RWPE2 (cell line): ENCODE data around the gene GIMAP5.

Experiments used
- ATAC-seq: fragments of 200-7000 bp; cut with Tn5 transposase; 3 replicates; pipeline ENCODE4 v1.9.1; 2021; ENCODE audit warnings: low read depth
- DNase-seq: peaks from one replicate; pipeline ENCODE4 v3.0.0-alpha.2; 2020; ENCODE audit warnings: low spot score
- H3K27ac ChIP-seq: fragments of 450-650 bp; 2 replicates; pipeline ENCODE4 v1.5.1; 2017; ENCODE audit warnings: mild to moderate bottlenecking; ENCODE audit not compliant: poor library complexity, severe bottlenecking
- H3K27me3 ChIP-seq: fragments of 250-450 bp; sonication (Bioruptor Pico); 2 replicates; pipeline ENCODE4 v1.5.1; 2021; ENCODE audit warnings: mild to moderate bottlenecking, moderate library complexity; ENCODE audit not compliant: insufficient read depth, poor library complexity, severe bottlenecking
- H3K36me3 ChIP-seq: fragments of 250-450 bp; sonication (Bioruptor Pico); 2 replicates; pipeline ENCODE4 v1.5.1; 2020; ENCODE audit warnings: low read depth, mild to moderate bottlenecking, moderate library complexity
- H3K4me1 ChIP-seq: fragments of 250-450 bp; sonication (Bioruptor Pico); 2 replicates; pipeline ENCODE4 v1.5.1; 2021; ENCODE audit warnings: mild to moderate bottlenecking, moderate library complexity; ENCODE audit not compliant: insufficient read depth, poor library complexity, severe bottlenecking
- H3K4me3 ChIP-seq: fragments of 250-450 bp; sonication (Bioruptor Pico); 2 replicates; pipeline ENCODE4 v1.5.1; 2021; ENCODE audit warnings: mild to moderate bottlenecking, moderate library complexity; ENCODE audit not compliant: severe bottlenecking
- H3K9me3 ChIP-seq: fragments of 250-450 bp; sonication (Bioruptor Pico); 2 replicates; pipeline ENCODE4 v1.5.1; 2021; ENCODE audit warnings: mild to moderate bottlenecking, moderate library complexity; ENCODE audit not compliant: severe bottlenecking
- CTCF ChIP-seq: fragments of 450-650 bp; IDR thresholded peaks from one replicate; pipeline ENCODE4 v1.5.1; 2017; ENCODE audit warnings: mild to moderate bottlenecking, moderate library complexity; ENCODE audit not compliant: poor library complexity, severe bottlenecking

Gene GIMAP5

GRCh38 chr7:150719960-150720891 lies 17.0 kb upstream of the GIMAP5 start:
- ATAC-seq = no peak
- Histone ChIP-seq H3K36me3 (no peaks in the 10 kb centered on the region), H3K9me3 (no peaks in the 10 kb centered on the region), H3K27me3 (no peaks in the 10 kb centered on the region), H3K4me1 (no peaks in the 10 kb centered on the region), H3K27ac (no peak overlapping the region), H3K4me3 (no peak overlapping the region)
- DNase-seq = no peak
- no peak for TF ChIP-seq CTCF

- ATAC-seq (no peak), DNase-seq (no peak)
- Histone ChIP-seq H3K27ac (no peak overlapping the region), H3K4me1 (no peaks in the 10 kb centered on the region), H3K9me3 (no peaks in the 10 kb centered on the region), H3K4me3 (no peak overlapping the region), H3K27me3 (no peaks in the 10 kb centered on the region), H3K36me3 (no peaks in the 10 kb centered on the region)
- TF ChIP-seq CTCF = no peak
Measured at GRCh38 chr7:150721970-150722373, 15.2 kb upstream of the GIMAP5 start.

DNA sequence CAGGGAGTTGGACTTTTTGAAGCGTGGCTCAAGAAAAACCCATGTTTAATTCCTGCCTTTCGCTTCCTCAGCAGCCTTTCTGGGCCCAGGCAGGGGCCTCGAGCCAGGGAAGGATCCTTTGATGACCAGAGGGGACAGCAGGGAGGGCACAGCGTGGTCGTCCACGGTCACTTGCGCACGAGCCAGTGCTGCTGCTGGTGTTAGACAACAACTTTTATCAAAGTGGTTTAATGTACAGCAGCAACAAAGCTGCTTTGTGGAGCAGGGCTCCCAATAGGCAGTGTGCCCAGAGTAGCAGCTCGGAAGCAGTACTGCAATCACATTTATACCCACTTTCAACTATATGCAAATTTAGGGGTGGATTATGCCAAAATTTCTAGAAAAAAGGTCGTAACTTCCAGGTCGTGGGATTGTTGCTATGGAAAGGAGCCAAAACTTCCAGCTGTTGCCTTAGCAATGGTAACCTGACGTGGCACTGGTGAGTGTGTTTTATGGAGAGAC lies 14.7 kb upstream of the GIMAP5 start:
- DNase-seq = no peak
- TF ChIP-seq CTCF = no peak
- ATAC-seq = no peak
- no peak overlapping the region for H3K27ac ChIP-seq
- H3K9me3 ChIP-seq = no peaks in the 10 kb centered on the region
- no peaks in the 10 kb centered on the region for H3K36me3 ChIP-seq
- H3K27me3 ChIP-seq = no peaks in the 10 kb centered on the region
- H3K4me3 ChIP-seq = no peak overlapping the region
- no peaks in the 10 kb centered on the region for H3K4me1 ChIP-seq

DNA sequence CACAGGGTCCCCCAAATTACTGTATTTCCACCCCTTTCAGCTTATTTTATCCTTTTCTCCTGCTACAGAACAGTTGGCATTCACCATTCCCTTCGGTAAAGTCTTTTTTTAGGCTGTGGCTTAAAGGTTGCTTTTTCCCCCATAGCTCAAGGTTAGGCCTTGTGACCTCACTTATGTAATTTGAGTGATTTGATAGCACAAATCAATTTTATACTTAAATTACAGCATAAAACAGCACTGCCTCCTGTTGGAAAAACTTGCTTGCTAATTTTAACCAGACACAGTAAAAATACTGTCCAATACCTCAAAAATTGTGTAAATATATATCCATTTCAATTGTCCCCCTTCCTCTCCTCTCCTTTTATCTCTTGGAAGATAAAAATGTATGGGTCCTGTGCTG lies 13.8 kb upstream of the GIMAP5 start:
- ATAC-seq = no peak
- no peak overlapping the region for H3K4me3 ChIP-seq
- no peaks in the 10 kb centered on the region for H3K4me1 ChIP-seq
- no peaks in the 10 kb centered on the region for H3K27me3 ChIP-seq
- no peaks in the 10 kb centered on the region for H3K36me3 ChIP-seq
- H3K9me3 ChIP-seq = peaks cover under 1% of the 10 kb centered on the region
- no peak for TF ChIP-seq CTCF
- no peak overlapping the region for H3K27ac ChIP-seq
- no peak for DNase-seq

DNA sequence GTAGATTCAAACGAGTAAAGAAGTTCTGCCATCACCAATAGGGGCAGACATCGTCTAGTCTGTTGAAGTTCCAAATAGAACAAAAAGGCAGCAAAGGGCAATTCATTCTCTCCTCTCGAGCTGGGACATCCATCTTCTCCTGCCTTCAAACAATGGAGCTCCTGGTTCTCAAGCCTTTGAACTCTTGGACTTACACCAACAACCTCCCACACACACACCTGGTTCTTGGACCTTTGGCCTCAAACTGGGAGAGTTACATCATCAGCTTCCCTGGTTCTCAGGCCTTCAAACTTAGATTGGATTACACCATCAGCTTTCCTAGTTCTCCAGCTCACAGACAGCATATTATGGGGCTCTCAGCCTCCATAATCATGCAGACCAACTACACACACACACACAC lies 9.8 kb upstream of the GIMAP5 start:
- DNase-seq (no peak), ATAC-seq (no peak)
- no peak for TF ChIP-seq CTCF
- no peak overlapping the region for H3K27ac ChIP-seq
- no peaks in the 10 kb centered on the region for H3K36me3 ChIP-seq
- H3K9me3 ChIP-seq = peaks cover 4% of the 10 kb centered on the region
- no peaks in the 10 kb centered on the region for H3K4me1 ChIP-seq
- H3K27me3 ChIP-seq = no peaks in the 10 kb centered on the region
- no peak overlapping the region for H3K4me3 ChIP-seq
